Measurements from ENCODE around the gene SLC38A7.
"Not testable (repeated sequence)": the region's sequence is repeated elsewhere in the genome, so short reads cannot be mapped to it uniquely, and the experiment has no call there.

The SLC38A7 gene, protein sequence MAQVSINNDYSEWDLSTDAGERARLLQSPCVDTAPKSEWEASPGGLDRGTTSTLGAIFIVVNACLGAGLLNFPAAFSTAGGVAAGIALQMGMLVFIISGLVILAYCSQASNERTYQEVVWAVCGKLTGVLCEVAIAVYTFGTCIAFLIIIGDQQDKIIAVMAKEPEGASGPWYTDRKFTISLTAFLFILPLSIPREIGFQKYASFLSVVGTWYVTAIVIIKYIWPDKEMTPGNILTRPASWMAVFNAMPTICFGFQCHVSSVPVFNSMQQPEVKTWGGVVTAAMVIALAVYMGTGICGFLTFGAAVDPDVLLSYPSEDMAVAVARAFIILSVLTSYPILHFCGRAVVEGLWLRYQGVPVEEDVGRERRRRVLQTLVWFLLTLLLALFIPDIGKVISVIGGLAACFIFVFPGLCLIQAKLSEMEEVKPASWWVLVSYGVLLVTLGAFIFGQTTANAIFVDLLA

GRCh38 chr16:58684354-58685083, at the start of gene SLC38A7:
TSS of gene SLC38A7 (minus strand) at chr16:58684770. CDS start at chr16:58680126, 4,644 bp downstream.
- peak; percentile 70 for DNase-seq (ENCODE audit: low read depth)

DNA sequence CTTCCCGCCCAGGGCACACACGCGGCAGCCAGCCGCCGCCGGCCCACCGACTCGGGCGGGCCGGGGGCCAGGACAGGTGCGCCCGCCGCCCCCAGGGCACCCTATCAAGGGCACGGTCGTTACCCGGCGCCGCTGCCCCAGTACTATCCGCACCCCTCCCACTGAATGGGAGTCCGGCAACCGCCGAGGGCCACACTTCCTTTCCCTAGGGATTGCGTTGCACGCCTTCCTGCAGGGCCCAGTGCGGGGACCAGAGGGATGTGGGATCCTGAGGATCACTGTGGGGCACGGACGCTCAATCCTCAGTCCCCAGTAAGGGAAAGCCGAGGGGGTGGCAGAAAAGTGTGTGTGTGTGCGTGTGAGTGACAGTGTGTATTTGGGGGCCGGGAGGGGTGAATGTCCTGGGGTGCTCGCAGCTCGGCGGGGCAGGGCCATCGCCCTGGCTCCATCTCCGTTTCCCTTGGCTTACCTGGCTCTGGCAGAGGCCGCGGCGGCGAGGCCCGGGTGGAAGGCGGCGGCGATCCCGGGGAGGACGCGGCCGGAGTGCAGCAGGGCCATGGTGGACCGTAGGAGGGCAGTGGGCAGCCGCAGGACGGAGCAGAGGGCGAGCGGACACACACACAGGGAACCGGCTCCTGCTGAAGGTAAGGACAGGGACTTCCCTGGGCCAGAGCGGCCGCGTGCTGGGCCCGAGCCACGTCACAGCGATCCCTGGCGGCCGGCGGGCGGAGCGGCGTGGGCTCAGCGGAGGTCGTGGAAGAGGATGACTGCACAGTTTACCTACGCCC, 49.3 kb upstream of the SLC38A7 start, which contains the start of gene GOT2:
Gene GOT2, minus strand, starts transcription at position 646 of the 788 bp plus-strand sequence. Its CDS starts 88 bp downstream, at position 558.
- peak; percentile 58 for DNase-seq (ENCODE audit: low read depth)

GRCh38 chr16:58733248-58733670, 48.7 kb upstream of the SLC38A7 start:
- DNase-seq (ENCODE audit: low read depth) = peak; percentile 3

DNA sequence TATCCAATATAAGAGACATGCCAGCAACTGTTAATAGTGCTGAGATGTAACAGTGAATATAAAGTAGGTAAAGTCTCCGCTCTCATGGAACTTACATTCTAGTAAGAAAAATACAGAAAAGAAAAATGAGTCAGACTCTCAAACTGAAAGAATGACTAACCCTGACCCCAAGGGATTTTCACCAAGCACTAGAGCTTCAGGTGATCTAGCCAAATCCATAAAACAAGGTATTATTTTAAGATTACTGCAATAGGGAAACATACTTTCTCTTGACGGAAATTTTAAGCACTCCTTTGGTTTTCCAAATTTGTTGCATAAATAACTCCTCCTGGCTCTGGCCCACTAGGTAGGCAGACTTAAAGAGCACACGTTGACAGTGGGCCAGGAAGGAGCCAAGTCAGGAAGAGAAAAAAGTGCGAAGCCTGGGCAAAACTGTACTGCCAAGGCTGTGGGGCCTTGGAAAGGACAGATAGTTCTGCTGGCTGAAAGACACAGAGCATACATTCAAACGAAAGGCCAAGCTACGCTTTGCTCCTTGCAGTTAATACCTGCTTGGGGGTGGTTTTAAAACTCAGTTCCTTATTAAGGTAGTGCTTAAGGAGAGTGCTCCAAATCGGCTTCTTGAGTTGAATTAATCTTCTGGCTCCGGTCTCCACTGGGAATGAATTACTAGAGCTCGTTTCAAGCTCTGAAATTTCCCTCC, 48.1 kb upstream of the SLC38A7 start:
- peak; percentile 54 for DNase-seq (ENCODE audit: low read depth)

- DNase-seq (ENCODE audit: low read depth) = no peak
Observed at GRCh38 chr16:58730724-58731370, 46.3 kb upstream of the SLC38A7 start.

GRCh38 chr16:58727796-58728568, 43.4 kb upstream of the SLC38A7 start:
- no peak for DNase-seq (ENCODE audit: low read depth)

DNA sequence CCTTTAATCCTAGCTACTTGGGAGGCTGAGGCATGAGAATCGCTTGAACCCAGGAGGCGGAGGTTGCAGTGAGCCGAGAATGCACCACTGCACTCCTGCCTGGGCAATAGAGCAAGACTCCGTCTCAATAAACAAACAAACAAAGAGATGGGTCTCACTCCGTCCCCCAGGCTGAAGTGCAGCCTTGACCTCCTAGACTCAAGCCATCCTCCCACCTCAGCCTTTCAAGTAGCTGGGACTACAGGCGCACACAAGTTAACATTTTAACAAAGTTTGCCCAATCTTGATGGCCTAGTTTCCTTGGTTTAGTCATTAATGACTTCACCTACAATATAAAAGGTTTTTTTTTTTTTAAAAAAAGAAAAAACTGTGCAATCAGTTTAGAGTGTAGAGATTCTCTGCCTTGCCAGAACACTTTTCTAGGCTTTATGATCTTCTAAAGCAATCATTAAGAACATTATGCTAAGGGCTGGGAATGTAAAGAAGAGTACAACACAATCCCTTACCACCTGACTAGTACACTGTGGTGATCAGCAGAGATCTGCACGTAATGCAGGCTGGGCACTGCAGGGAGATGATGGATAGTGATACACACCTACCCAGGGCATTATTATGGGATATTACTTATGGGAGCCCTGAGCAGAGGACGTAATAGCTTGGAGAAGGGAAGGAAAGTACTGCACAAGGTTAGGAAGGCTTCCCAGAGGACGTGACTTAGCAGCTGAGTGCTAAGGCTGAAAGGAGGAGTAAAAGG, 42.6 kb upstream of the SLC38A7 start:
- no peak for DNase-seq (ENCODE audit: low read depth)

DNA sequence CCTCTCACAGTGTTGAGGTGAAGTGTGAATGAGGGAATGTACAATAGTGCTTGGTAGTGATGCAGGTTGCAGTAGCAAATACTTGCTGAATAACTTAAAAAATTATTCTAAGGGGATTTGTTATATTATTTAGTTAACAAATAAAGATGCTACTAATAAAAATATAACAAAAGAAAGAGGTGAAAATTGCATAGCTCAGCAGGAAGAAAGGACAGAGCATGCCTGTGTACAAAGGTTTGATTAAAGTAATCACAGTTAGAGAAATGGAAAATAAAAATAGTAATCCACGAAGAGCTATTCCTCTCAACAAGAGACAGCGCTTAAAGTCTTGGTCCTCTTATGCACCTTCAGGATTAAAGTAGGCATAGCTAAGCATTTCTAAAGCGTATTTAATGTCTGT, 38.5 kb upstream of the SLC38A7 start:
- no peak for DNase-seq (ENCODE audit: low read depth)

DNA sequence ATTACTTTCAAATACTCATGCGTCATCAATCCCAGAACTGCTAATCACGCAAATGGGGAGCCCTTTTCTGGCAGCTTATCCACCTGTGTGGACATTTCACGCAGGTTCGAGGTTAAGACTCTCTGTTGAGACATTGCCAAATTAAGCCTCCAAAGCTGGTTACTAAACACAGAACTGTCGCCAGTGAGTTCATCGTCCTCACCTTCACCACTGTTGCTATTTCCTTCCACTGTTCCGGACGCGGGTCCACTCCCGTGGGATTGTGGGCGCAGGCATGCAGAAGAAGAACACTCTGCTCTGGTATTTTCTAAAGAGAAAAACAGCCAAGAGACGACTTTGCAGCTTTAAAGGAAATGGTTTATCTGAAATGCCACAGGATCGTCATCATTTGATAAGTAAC, 33.4 kb upstream of the SLC38A7 start:
- no peak for DNase-seq (ENCODE audit: low read depth)

- no peak for DNase-seq (ENCODE audit: low read depth)
Observed at GRCh38 chr16:58716468-58716867, 31.9 kb upstream of the SLC38A7 start.

- no peak for DNase-seq (ENCODE audit: low read depth)
Observed at GRCh38 chr16:58713742-58714141, 29.2 kb upstream of the SLC38A7 start.

- DNase-seq (ENCODE audit: low read depth) = no peak
Observed at GRCh38 chr16:58709333-58709732, 24.8 kb upstream of the SLC38A7 start.

- DNase-seq (ENCODE audit: low read depth) = no peak
Observed at GRCh38 chr16:58699151-58699550, 14.6 kb upstream of the SLC38A7 start.

- no peak for DNase-seq (ENCODE audit: low read depth)
Observed at GRCh38 chr16:58695368-58695767, 10.8 kb upstream of the SLC38A7 start.

GRCh38 chr16:58692450-58692849, 7.9 kb upstream of the SLC38A7 start:
- no peak for DNase-seq (ENCODE audit: low read depth)

DNA sequence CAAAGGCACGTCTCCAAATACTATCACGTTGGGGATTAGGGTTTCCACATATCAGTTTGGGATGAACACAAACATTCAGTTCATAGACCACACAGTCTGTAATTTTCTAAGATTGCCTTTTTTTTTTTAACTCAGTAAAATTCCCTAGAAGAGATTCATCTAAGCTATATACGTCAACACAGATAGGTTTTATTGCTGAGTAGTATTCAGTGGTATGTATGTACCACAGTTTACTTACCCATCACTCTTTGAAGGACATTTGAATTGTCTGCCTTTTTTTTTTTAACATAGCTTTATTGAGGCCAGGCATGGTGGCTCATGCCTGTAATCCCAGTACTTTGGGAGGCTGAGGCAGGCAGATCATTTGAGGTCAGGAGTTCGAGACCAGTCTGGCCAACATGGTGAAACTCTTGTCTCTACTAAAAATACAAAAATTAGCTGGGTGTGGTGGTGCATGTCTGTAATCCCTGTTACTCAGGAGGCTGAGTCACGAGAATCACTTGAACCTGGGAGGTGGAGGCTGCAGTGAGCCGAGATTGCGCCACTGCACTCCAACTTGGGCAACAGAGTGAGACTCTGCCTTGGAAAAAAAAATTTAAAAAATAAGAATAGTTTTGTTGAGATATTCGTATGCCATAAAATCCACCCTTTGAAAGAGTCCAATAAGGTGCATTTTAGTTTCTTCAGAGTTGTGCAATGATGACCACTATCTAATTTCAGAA, 2.6 kb upstream of the SLC38A7 start:
- DNase-seq (ENCODE audit: low read depth) = not testable (repeated sequence)

- no peak for DNase-seq (ENCODE audit: low read depth)
Observed at GRCh38 chr16:58685084-58685449, 497 bp upstream of the SLC38A7 start.

GRCh38 chr16:58684001-58684353, 593 bp downstream of the SLC38A7 start:
- no peak for DNase-seq (ENCODE audit: low read depth)

- no peak for DNase-seq (ENCODE audit: low read depth)
Observed at GRCh38 chr16:58679763-58680162, 4.8 kb downstream of the SLC38A7 start.
